ENCODE measurements around the gene ZNRF2.

- TF ChIP-seq POLR2A (IDR thresholded peaks at IDR 0.05) (no peak), CTCF (IDR thresholded peaks at IDR 0.05) (no peak)
Measured at GRCh38 chr7:30379741-30380140, 95.3 kb downstream of the ZNRF2 start.

Data from adrenal gland (tissue), 5 donors.